K562 (cell line): Measurements from ENCODE around the gene GPR135. TPM values are rescaled to one million over a fixed set of nuclear protein-coding genes. Genes with fewer than 3 reads are reported as not detected.

ENCODE experiments used
- ATF3 ChIP-seq, 2 experiments: fragments of 450-650 bp in 1 of 2; sonication (generic) in 1 of 2; formaldehyde crosslinking in 1 of 2; IDR thresholded peaks in 1 of 2; conservative IDR thresholded peaks in 1 of 2; 2 replicates each; pipeline versions ENCODE4 v1.6.1 to v1.8.1; 2016 to 2023; ENCODE audit warnings: mild to moderate bottlenecking in 2 of 2, moderate library complexity in 2 of 2, inconsistent platforms in 1 of 2, missing genetic modification reagents in 1 of 2
- CXXC5 ChIP-seq: fragments of 250-450 bp; sonication (Bioruptor Pico); IDR thresholded peaks from 2 replicates; pipeline ENCODE4 v1.8.0; 2022; ENCODE audit warnings: inconsistent platforms, mild to moderate bottlenecking, moderate library complexity
- DIDO1 ChIP-seq: fragments of 450-650 bp; IDR thresholded peaks from 2 replicates; pipeline ENCODE4 v1.6.1; 2016; ENCODE audit warnings: low read depth, missing biosample characterization, missing genetic modification characterization
- FOSL1 ChIP-seq: fragments of 200-800 bp; sonication (Bioruptor generic); conservative IDR thresholded peaks from 2 replicates; pipeline ENCODE4 v1.6.1; 2016; ENCODE audit warnings: missing genetic modification characterization, missing compliant biosample characterization
- FOXJ3 ChIP-seq: sonication (generic); formaldehyde crosslinking; IDR thresholded peaks from 2 replicates; pipeline ENCODE4 v1.4.0; 2020; ENCODE audit warnings: mild to moderate bottlenecking, missing genetic modification reagents
- MNT ChIP-seq, 2 experiments: fragments of 450-650 bp; conservative IDR thresholded peaks; 2 replicates each; pipeline ENCODE4 v1.6.1; 2017; ENCODE audit warnings: mild to moderate bottlenecking in 2 of 2, moderate library complexity in 2 of 2
- MYNN ChIP-seq, 2 experiments: sonication (generic); formaldehyde crosslinking in 1 of 2; IDR thresholded peaks; 2 replicates each; pipeline versions ENCODE4 v1.5.0 to v1.6.1; 2016 to 2020; ENCODE audit warnings: antibody characterized with exemption in 1 of 2, missing genetic modification reagents in 1 of 2
- NELFE ChIP-seq: IDR thresholded peaks from 2 replicates; pipeline ENCODE4 v1.6.1; 2011; ENCODE audit warnings: mild to moderate bottlenecking; ENCODE audit not compliant: insufficient read depth, insufficient read length
- NFE2 ChIP-seq: IDR thresholded peaks from 2 replicates; pipeline ENCODE4 v1.6.1; 2014; ENCODE audit warnings: antibody characterized with exemption, low read depth
- SMARCE1 ChIP-seq: fragments of 450-650 bp; IDR thresholded peaks from 2 replicates; pipeline ENCODE4 v1.7.1; 2016; ENCODE audit warnings: mild to moderate bottlenecking
- SRSF9 ChIP-seq: fragments of 200-400 bp; formaldehyde crosslinking; IDR thresholded peaks from 2 replicates; pipeline ENCODE4 v1.6.1; 2017; ENCODE audit warnings: low read depth, low read length, borderline replicate concordance
- TAF7 ChIP-seq: fragments of 450-650 bp; IDR thresholded peaks from 2 replicates; pipeline ENCODE4 v1.6.1; 2016; ENCODE audit warnings: missing genetic modification characterization, missing compliant biosample characterization
- ZFPM2 ChIP-seq: fragments of 250-450 bp; sonication (Bioruptor Pico); IDR thresholded peaks from 2 replicates; pipeline ENCODE4 v1.5.1; 2022; ENCODE audit warnings: mild to moderate bottlenecking
- ZNF133 ChIP-seq: fragments of 250-450 bp; sonication (Bioruptor Pico); IDR thresholded peaks from 2 replicates; pipeline ENCODE4 v1.4.0; 2020; ENCODE audit warnings: mild to moderate bottlenecking
- ZNF224 ChIP-seq: sonication (generic); formaldehyde crosslinking; IDR thresholded peaks from 2 replicates; pipeline ENCODE4 v1.8.0; 2022; ENCODE audit warnings: mild to moderate bottlenecking, missing genetic modification reagents
- ZNF347 ChIP-seq: fragments of 450-650 bp; formaldehyde crosslinking; IDR thresholded peaks from 2 replicates; pipeline ENCODE4 v1.4.0; 2020; ENCODE audit warnings: low read depth, mild to moderate bottlenecking, moderate library complexity
- ZNF551 ChIP-seq: fragments of 250-450 bp; sonication (Bioruptor Pico); IDR thresholded peaks from 2 replicates; pipeline ENCODE4 v1.5.0; 2021; ENCODE audit warnings: mild to moderate bottlenecking, moderate library complexity
- polyA plus RNA-seq, 8 experiments: library from polyadenylated mRNA; depleted of rRNA in 4 of 8; stranded (reverse) in 5 of 8; unstranded in 3 of 8; fragments of >200 nt; fragmentation: Nextera tagmentation in 2 of 8; fragmentation: Illumina TruSeq in 1 of 8; extraction: Ambion mirVana in 2 of 8; extraction: Trizol in 1 of 8; gene quantifications; 2 replicates each; pipeline versions ENCODE4 v1.2.1 to v1.2.3, GENCODE V29; 2011 to 2014; ENCODE audit warnings: inconsistent platforms in 1 of 8, missing spikeins in 1 of 8
- total RNA-seq, 7 experiments: library from RNA; depleted of rRNA in 6 of 7; stranded (reverse); fragments of >200 nt in 6 of 7; fragmentation: Illumina TruSeq in 2 of 7; extraction: Trizol in 2 of 7; gene quantifications; 2 replicates each; pipeline versions ENCODE4 v1.2.1 to v1.2.3, GENCODE V29; 2011 to 2021; ENCODE audit warnings: low replicate concordance in 1 of 7
- TF ChIP-seq, protein P1 (sequence below): sonication (generic); formaldehyde crosslinking; IDR thresholded peaks from 2 replicates; pipeline ENCODE4 v1.8.1; 2022; ENCODE audit warnings: missing genetic modification reagents
- TF ChIP-seq, protein P2 (sequence below), 2 experiments: fragments of 450-650 bp in 1 of 2; sonication (generic) in 1 of 2; formaldehyde crosslinking; conservative IDR thresholded peaks; 2 replicates each; pipeline versions ENCODE4 v1.4.0 to v1.8.1; 2020 to 2022; ENCODE audit warnings: mild to moderate bottlenecking in 1 of 2, missing genetic modification reagents in 1 of 2
- TF ChIP-seq, protein P3 (sequence below): fragments of 150-350 bp; conservative IDR thresholded peaks from 2 replicates; pipeline ENCODE4 v1.6.1; 2014; ENCODE audit warnings: low read length

The GPR135 gene
- total and polyA plus RNA-seq, 9 of the 15 experiments (the other 6 are each of a cell fraction or from before 2014, with no cell fraction given): 0.06 to 1.6 (median 1.0) TPM

DNA sequence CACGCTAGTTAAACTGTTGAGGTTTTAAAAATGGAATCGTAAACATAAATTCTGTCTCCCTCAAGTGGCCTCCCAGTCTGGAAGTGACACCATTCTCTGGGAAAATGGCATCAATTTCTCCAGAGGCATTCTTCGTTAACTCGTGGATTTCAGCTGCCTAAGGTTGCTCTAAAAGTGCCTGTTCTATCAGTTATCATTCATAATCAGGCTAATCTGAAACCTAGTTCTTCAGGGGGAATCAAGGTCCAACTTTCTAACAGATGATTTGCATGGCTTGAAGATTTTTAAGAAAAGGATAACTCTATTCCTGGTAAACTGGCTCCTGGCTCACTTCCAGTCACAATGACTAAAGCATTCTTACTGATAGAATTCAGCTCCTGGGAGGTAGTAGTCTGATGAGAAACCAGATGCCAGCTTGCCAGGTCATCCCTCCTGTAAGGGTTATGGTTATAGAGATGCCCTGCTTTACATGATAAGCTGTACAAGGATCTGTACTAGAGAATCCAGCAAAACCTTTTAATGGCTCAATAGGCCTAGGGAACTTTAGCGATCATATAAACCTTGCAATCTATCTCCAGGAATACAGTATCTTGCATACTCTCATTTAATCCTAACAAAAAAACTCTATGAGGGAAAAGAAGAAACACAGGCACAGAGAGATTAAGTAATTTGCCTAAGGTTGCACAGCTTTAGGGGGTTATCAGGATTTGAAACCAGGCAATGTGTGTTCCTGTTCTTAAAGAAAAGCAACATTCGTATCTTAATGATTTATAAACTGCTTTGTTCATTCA lies 17.6 kb upstream of the GPR135 start (continued):
- TF ChIP-seq FOSL1 (tag) (no peak), SRSF9 (no peak), NFE2 (peak; percentile 72), NELFE (no peak), SMARCE1 (no peak), ZNF551 (CRISPR knock-in tag) (no peak), FOXJ3 (CRISPR knock-in tag) (no peak), MYNN (IDR thresholded peaks at IDR 0.05) (no peak), MYNN (CRISPR knock-in tag; IDR thresholded peaks at IDR 0.05) (no peak), CXXC5 (CRISPR knock-in tag) (no peak), ATF3 (IDR thresholded peaks at IDR 0.05) (no peak), ATF3 (CRISPR knock-in tag; conservative IDR thresholded peaks at IDR 0.05) (no peak), ZFPM2 (no peak), ZNF133 (no peak), DIDO1 (tag) (no peak), MNT (conservative IDR thresholded peaks at IDR 0.05) (no peak), ZNF224 (CRISPR knock-in tag) (no peak), ZNF347 (CRISPR knock-in tag) (no peak), TAF7 (tag) (no peak)
- TF ChIP-seq, protein P1, sequence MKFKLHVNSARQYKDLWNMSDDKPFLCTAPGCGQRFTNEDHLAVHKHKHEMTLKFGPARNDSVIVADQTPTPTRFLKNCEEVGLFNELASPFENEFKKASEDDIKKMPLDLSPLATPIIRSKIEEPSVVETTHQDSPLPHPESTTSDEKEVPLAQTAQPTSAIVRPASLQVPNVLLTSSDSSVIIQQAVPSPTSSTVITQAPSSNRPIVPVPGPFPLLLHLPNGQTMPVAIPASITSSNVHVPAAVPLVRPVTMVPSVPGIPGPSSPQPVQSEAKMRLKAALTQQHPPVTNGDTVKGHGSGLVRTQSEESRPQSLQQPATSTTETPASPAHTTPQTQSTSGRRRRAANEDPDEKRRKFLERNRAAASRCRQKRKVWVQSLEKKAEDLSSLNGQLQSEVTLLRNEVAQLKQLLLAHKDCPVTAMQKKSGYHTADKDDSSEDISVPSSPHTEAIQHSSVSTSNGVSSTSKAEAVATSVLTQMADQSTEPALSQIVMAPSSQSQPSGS (CRISPR knock-in tag): no peak
- TF ChIP-seq, protein P2, sequence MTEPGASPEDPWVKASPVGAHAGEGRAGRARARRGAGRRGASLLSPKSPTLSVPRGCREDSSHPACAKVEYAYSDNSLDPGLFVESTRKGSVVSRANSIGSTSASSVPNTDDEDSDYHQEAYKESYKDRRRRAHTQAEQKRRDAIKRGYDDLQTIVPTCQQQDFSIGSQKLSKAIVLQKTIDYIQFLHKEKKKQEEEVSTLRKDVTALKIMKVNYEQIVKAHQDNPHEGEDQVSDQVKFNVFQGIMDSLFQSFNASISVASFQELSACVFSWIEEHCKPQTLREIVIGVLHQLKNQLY (CRISPR knock-in tag; conservative IDR thresholded peaks at IDR 0.05): no peak
- TF ChIP-seq, protein P3, sequence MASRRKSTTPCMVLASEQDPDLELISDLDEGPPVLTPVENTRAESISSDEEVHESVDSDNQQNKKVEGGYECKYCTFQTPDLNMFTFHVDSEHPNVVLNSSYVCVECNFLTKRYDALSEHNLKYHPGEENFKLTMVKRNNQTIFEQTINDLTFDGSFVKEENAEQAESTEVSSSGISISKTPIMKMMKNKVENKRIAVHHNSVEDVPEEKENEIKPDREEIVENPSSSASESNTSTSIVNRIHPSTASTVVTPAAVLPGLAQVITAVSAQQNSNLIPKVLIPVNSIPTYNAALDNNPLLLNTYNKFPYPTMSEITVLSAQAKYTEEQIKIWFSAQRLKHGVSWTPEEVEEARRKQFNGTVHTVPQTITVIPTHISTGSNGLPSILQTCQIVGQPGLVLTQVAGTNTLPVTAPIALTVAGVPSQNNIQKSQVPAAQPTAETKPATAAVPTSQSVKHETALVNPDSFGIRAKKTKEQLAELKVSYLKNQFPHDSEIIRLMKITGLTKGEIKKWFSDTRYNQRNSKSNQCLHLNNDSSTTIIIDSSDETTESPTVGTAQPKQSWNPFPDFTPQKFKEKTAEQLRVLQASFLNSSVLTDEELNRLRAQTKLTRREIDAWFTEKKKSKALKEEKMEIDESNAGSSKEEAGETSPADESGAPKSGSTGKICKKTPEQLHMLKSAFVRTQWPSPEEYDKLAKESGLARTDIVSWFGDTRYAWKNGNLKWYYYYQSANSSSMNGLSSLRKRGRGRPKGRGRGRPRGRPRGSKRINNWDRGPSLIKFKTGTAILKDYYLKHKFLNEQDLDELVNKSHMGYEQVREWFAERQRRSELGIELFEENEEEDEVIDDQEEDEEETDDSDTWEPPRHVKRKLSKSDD: no peak
